HG03520 (cell line): ENCODE results near the gene IL22RA1.

Experiments used
- ATAC-seq: cut with Tn5 transposase; IDR thresholded peaks from one replicate; pipeline ENCODE4 v1.9.1; 2021; ENCODE audit warnings: mild to moderate bottlenecking, moderate library complexity; ENCODE audit not compliant: unreplicated experiment

The IL22RA1 gene

GRCh38 chr1:24098943-24099638, 43.8 kb downstream of the IL22RA1 start:
- ATAC-seq = no peak

- ATAC-seq = no peak
These were observed 44.8 kb downstream of the IL22RA1 start for GRCh38 chr1:24098102-24098501.

- no peak for ATAC-seq
These were observed 45.3 kb downstream of the IL22RA1 start for GRCh38 chr1:24097663-24098062.

GRCh38 chr1:24096739-24097103, 46.2 kb downstream of the IL22RA1 start:
- ATAC-seq = no peak

- ATAC-seq = no peak
These were observed 46.8 kb downstream of the IL22RA1 start for GRCh38 chr1:24096009-24096738.

GRCh38 chr1:24095140-24095859, 47.6 kb downstream of the IL22RA1 start:
- no peak for ATAC-seq

- ATAC-seq = no peak
These were observed 48.4 kb downstream of the IL22RA1 start for GRCh38 chr1:24094554-24094953.

- no peak for ATAC-seq
These were observed 49.2 kb downstream of the IL22RA1 start for GRCh38 chr1:24093732-24094131.

- ATAC-seq = no peak
These were observed 50.0 kb downstream of the IL22RA1 start for GRCh38 chr1:24092979-24093378.

GRCh38 chr1:24091971-24092482, 50.9 kb downstream of the IL22RA1 start:
- ATAC-seq = no peak

GRCh38 chr1:24090736-24091135, 52.2 kb downstream of the IL22RA1 start:
- no peak for ATAC-seq

- ATAC-seq = no peak
These were observed 53.0 kb downstream of the IL22RA1 start for GRCh38 chr1:24089743-24090555.

GRCh38 chr1:24089027-24089742, 53.8 kb downstream of the IL22RA1 start:
- no peak for ATAC-seq

- ATAC-seq = no peak
These were observed 56.5 kb downstream of the IL22RA1 start for GRCh38 chr1:24086466-24086865.

- no peak for ATAC-seq
These were observed 57.4 kb downstream of the IL22RA1 start for GRCh38 chr1:24085546-24085945.

GRCh38 chr1:24085007-24085406, 57.9 kb downstream of the IL22RA1 start:
- no peak for ATAC-seq

GRCh38 chr1:24084050-24084449, 58.9 kb downstream of the IL22RA1 start:
- ATAC-seq = no peak

GRCh38 chr1:24082372-24082771, 60.6 kb downstream of the IL22RA1 start:
- no peak for ATAC-seq

GRCh38 chr1:24081190-24081589, 61.8 kb downstream of the IL22RA1 start:
- ATAC-seq = no peak

- no peak for ATAC-seq
These were observed 62.8 kb downstream of the IL22RA1 start for GRCh38 chr1:24080131-24080530.
